H1 (cell line): ENCODE data around the gene SLC12A7. TPM values are rescaled to one million over a fixed set of nuclear protein-coding genes. Genes with fewer than 3 reads are reported as not detected.

Source experiments
- CTCF ChIA-PET: fragments of 300-600 bp; sonication (Branson Sonifier 250); formaldehyde crosslinking; loops from one replicate; lab custom pipeline; 2021; ENCODE audit not compliant: partially characterized antibody; lab: Charles Lee
- POLR2A ChIA-PET: fragments of 300-600 bp; sonication (Branson Sonifier 250); formaldehyde crosslinking; loops from one replicate; lab custom pipeline; 2021; ENCODE audit warnings: inconsistent platforms; ENCODE audit not compliant: partially characterized antibody; lab: Charles Lee
- DNase-seq, 2 experiments: peaks; one replicate each; pipeline versions ENCODE4 v3.0.0 to v3.0.0-alpha.2; 2010 to 2022; ENCODE audit warnings: low spot score in 2 of 2, low read depth in 1 of 2, mixed read lengths in 1 of 2
- FAIRE-seq: peaks from 2 replicates; lab custom pipeline; 2011; peaks lifted over from hg19 to GRCh38; lab: Jason Lieb, UNC
- H2AFZ ChIP-seq: 2 replicates; pipeline ENCODE4 v1.8.1; 2012; ENCODE audit warnings: low read length, inconsistent platforms
- H2AK5ac ChIP-seq: 2 replicates; pipeline ENCODE4 v1.6.1; 2013; ENCODE audit warnings: low read depth, low read length
- H2BK120ac ChIP-seq: replicated peaks from 2 replicates; pipeline ENCODE3; 2013; ENCODE audit warnings: low read depth, low read length, inconsistent platforms
- H2BK12ac ChIP-seq: 2 replicates; pipeline ENCODE4 v1.6.1; 2013; ENCODE audit warnings: low read depth, low read length
- H2BK15ac ChIP-seq: 2 replicates; pipeline ENCODE4 v1.6.1; 2013; ENCODE audit warnings: low read length
- H2BK20ac ChIP-seq: 2 replicates; pipeline ENCODE4 v1.6.1; 2013; ENCODE audit warnings: low read length
- H2BK5ac ChIP-seq: 2 replicates; pipeline ENCODE4 v1.6.1; 2013; ENCODE audit warnings: low read depth, low read length
- H3K14ac ChIP-seq: 2 replicates; pipeline ENCODE4 v1.6.1; 2013; ENCODE audit warnings: inconsistent platforms; ENCODE audit not compliant: insufficient read length
- H3K18ac ChIP-seq: 2 replicates; pipeline ENCODE4 v1.6.1; 2013; ENCODE audit warnings: low read length; ENCODE audit errors: extremely low read depth
- H3K23ac ChIP-seq: 2 replicates; pipeline ENCODE4 v1.6.1; 2013; ENCODE audit warnings: inconsistent platforms; ENCODE audit not compliant: insufficient read length
- H3K23me2 ChIP-seq: 2 replicates; pipeline ENCODE4 v1.6.1; 2013; ENCODE audit warnings: low read depth, low read length
- H3K27ac ChIP-seq: 2 replicates; pipeline ENCODE4 v1.6.1; 2011; ENCODE audit warnings: low read depth, low read length, inconsistent platforms
- H3K27me3 ChIP-seq, 4 experiments: replicated peaks in 1 of 4; 1 replicate in 1 of 4; 2 replicates in 3 of 4; pipeline versions ENCODE4 v1.6.1 to v1.8.1; 2011 to 2013; ENCODE audit warnings: low read length in 3 of 4, mild to moderate bottlenecking in 3 of 4, inconsistent platforms in 2 of 4, mixed read lengths in 2 of 4, moderate library complexity in 1 of 4; ENCODE audit not compliant: control insufficient read depth in 3 of 4, insufficient read depth in 3 of 4; ENCODE audit errors: extremely low read depth in 1 of 4
- H3K36me3 ChIP-seq, 4 experiments: 2 replicates each; pipeline versions ENCODE4 v1.6.1 to v1.8.1; 2011 to 2013; ENCODE audit warnings: mild to moderate bottlenecking in 4 of 4, low read length in 3 of 4, moderate library complexity in 2 of 4, control low read depth in 1 of 4, inconsistent platforms in 1 of 4; ENCODE audit not compliant: insufficient read depth in 4 of 4, control insufficient read depth in 2 of 4
- H3K4ac ChIP-seq: replicated peaks from 2 replicates; pipeline ENCODE3; 2013; ENCODE audit warnings: low read length, low read depth, mixed read lengths, inconsistent platforms; ENCODE audit not compliant: insufficient read length
- H3K4me1 ChIP-seq, 4 experiments: replicated peaks in 1 of 4; 1 replicate in 1 of 4; 2 replicates in 3 of 4; pipeline versions ENCODE4 v1.6.1 to v1.8.1; 2011 to 2013; ENCODE audit warnings: low read length in 3 of 4, inconsistent platforms in 2 of 4, mixed read lengths in 1 of 4; ENCODE audit not compliant: insufficient read depth in 4 of 4, control insufficient read depth in 3 of 4
- H3K4me2 ChIP-seq, 2 experiments: 2 replicates each; pipeline versions ENCODE4 v1.6.1 to v1.8.1; 2011 to 2013; ENCODE audit warnings: low read depth in 2 of 2, low read length in 2 of 2, control low read depth in 1 of 2, inconsistent platforms in 1 of 2, mild to moderate bottlenecking in 1 of 2; ENCODE audit not compliant: insufficient read depth in 1 of 2
- H3K4me3 ChIP-seq, 4 experiments: fragments of 200-600, 300-600 bp in 1 of 4; sonication (generic), shearing (Covaris generic), sonication (Bioruptor Twin) in 1 of 4; 2 replicates each; pipeline versions ENCODE4 v1.5.1 to v1.8.1; 2011 to 2016; ENCODE audit warnings: low read length in 4 of 4, low read depth in 3 of 4, control low read depth in 2 of 4, inconsistent platforms in 2 of 4, mild to moderate bottlenecking in 2 of 4, mixed read lengths in 1 of 4, moderate library complexity in 1 of 4; ENCODE audit not compliant: insufficient read depth in 2 of 4; ENCODE audit errors: extremely low read depth in 1 of 4
- H3K56ac ChIP-seq: replicated peaks from 2 replicates; pipeline ENCODE3; 2013; ENCODE audit warnings: low read depth, mild to moderate bottlenecking, mixed read lengths, low read length, inconsistent platforms; ENCODE audit not compliant: insufficient read length
- H3K79me1 ChIP-seq: 2 replicates; pipeline ENCODE4 v1.6.1; 2013; ENCODE audit warnings: low read depth, low read length, control low read depth
- H3K79me2 ChIP-seq, 2 experiments: 2 replicates each; pipeline versions ENCODE4 v1.6.1 to v1.8.1; 2012 to 2013; ENCODE audit warnings: low read length in 2 of 2, mild to moderate bottlenecking in 2 of 2, inconsistent platforms in 1 of 2; ENCODE audit not compliant: insufficient read depth in 2 of 2, control insufficient read depth in 1 of 2
- H3K9ac ChIP-seq, 4 experiments: replicated peaks in 1 of 4; 1 replicate in 1 of 4; 2 replicates in 3 of 4; pipeline versions ENCODE4 v1.6.1 to v1.8.1; 2011 to 2013; ENCODE audit warnings: low read depth in 3 of 4, low read length in 3 of 4, control low read depth in 2 of 4, mild to moderate bottlenecking in 2 of 4, moderate library complexity in 2 of 4, inconsistent platforms in 1 of 4; ENCODE audit errors: extremely low read depth in 1 of 4
- H3K9me3 ChIP-seq, 2 experiments: 2 replicates each; pipeline versions ENCODE4 v1.6.1 to v1.8.1; 2012 to 2013; ENCODE audit warnings: mild to moderate bottlenecking in 2 of 2, moderate library complexity in 2 of 2, control low read depth in 1 of 2, inconsistent platforms in 1 of 2, low read depth in 1 of 2, low read length in 1 of 2, mixed read lengths in 1 of 2; ENCODE audit not compliant: insufficient read depth in 2 of 2
- H4K20me1 ChIP-seq, 2 experiments: replicated peaks in 1 of 2; 2 replicates each; pipeline versions ENCODE3 to v1.8.1; 2011 to 2013; ENCODE audit warnings: inconsistent platforms in 2 of 2, low read length in 2 of 2, mild to moderate bottlenecking in 1 of 2; ENCODE audit not compliant: insufficient read depth in 2 of 2, control insufficient read depth in 1 of 2
- H4K5ac ChIP-seq: 2 replicates; pipeline ENCODE4 v1.6.1; 2013; ENCODE audit warnings: low read length, low read depth, mixed read lengths, inconsistent platforms; ENCODE audit not compliant: insufficient read length
- H4K8ac ChIP-seq: 2 replicates; pipeline ENCODE4 v1.8.0; 2013; ENCODE audit warnings: mild to moderate bottlenecking, moderate library complexity, low read length, inconsistent platforms; ENCODE audit not compliant: insufficient read depth; ENCODE audit errors: extremely low read depth
- H4K91ac ChIP-seq: replicated peaks from 2 replicates; pipeline ENCODE3; 2013; ENCODE audit warnings: low read length, mixed read lengths, inconsistent platforms; ENCODE audit not compliant: insufficient read length
- BCL11A ChIP-seq, 2 experiments: IDR thresholded peaks; one replicate each; pipeline ENCODE4 v1.6.1; 2011; ENCODE audit warnings: low read depth in 2 of 2, low read length in 2 of 2, mild to moderate bottlenecking in 2 of 2
- CTBP2 ChIP-seq: IDR thresholded peaks from 2 replicates; pipeline ENCODE4 v1.7.0; 2011; ENCODE audit warnings: borderline replicate concordance, mild to moderate bottlenecking, moderate library complexity, mixed read lengths, low read length; ENCODE audit not compliant: insufficient read depth, insufficient read length
- EZH2 ChIP-seq: fragments of 200-600 bp; sonication (generic); IDR thresholded peaks from 2 replicates; pipeline ENCODE4 v1.7.1; 2012; ENCODE audit warnings: low read depth, mild to moderate bottlenecking, moderate library complexity, low read length, inconsistent platforms; ENCODE audit not compliant: severe bottlenecking
- FOSL1 ChIP-seq: IDR thresholded peaks from 2 replicates; pipeline ENCODE4 v1.6.1; 2011; ENCODE audit warnings: mild to moderate bottlenecking, low read depth, low read length, moderate library complexity; ENCODE audit not compliant: insufficient read depth
- JUN ChIP-seq: IDR thresholded peaks from 2 replicates; pipeline ENCODE4 v1.6.1; 2011; ENCODE audit warnings: low read depth, mild to moderate bottlenecking, improper control_type of control experiment, low read length
- NANOG ChIP-seq: IDR thresholded peaks from 2 replicates; pipeline ENCODE4 v1.6.1; 2011; ENCODE audit warnings: low read length, low read depth, mild to moderate bottlenecking, inconsistent platforms; ENCODE audit not compliant: insufficient read depth, poor library complexity, severe bottlenecking
- PHF8 ChIP-seq: fragments of 200-600 bp; sonication (generic); conservative IDR thresholded peaks from 2 replicates; pipeline ENCODE4 v1.7.1; 2012; ENCODE audit warnings: low read depth, mild to moderate bottlenecking, inconsistent platforms, low read length, moderate library complexity
- SIX5 ChIP-seq: IDR thresholded peaks from 2 replicates; pipeline ENCODE4 v1.6.1; 2011; ENCODE audit warnings: mild to moderate bottlenecking, low read depth, low read length
- TBP ChIP-seq: IDR thresholded peaks from 2 replicates; pipeline ENCODE4 v1.6.1; 2011; ENCODE audit warnings: low read depth, low read length, improper control_type of control experiment
- YY1 ChIP-seq: IDR thresholded peaks from 2 replicates; pipeline ENCODE4 v1.6.1; 2011; ENCODE audit warnings: low read depth, mild to moderate bottlenecking, low read length
- WGBS, 2 experiments: shearing (Covaris generic) in 1 of 2; methylation state at CpG; one replicate each; pipeline versions ENCODE4 v1.1.6 to v1.1.7; 2013 to 2015; ENCODE audit warnings: low lambda C conversion rate in 2 of 2, mixed read lengths in 2 of 2, inconsistent platforms in 1 of 2, low coverage in 1 of 2, missing lambda C conversion rate in 1 of 2; ENCODE audit not compliant: insufficient replicate concordance in 2 of 2, insufficient coverage in 1 of 2, insufficient read length in 1 of 2; ENCODE audit errors: extremely low coverage in 1 of 2, missing lambda C conversion rate in 1 of 2; 5-methylcytosine and 5-hydroxymethylcytosine counted together
- polyA plus RNA-seq, 7 experiments: library from polyadenylated mRNA; depleted of rRNA in 3 of 7; stranded (reverse) in 5 of 7; unstranded in 2 of 7; fragments of >200 nt in 5 of 7; fragments of 200-250 nt in 2 of 7; gene quantifications; 1 replicate in 5 of 7; 2 replicates in 1 of 7; 4 replicates in 1 of 7; pipeline versions ENCODE4 v1.2.1 to v1.2.3, GENCODE V29; 2011 to 2013; ENCODE audit warnings: missing spikeins in 2 of 7, mixed read lengths in 2 of 7
- total RNA-seq: library from RNA; stranded (reverse); fragmentation: NEBNext Ultra II Directional; extraction: Animal tissue kit (Norgen Biotek cat#: 25700); gene quantifications from 2 replicates; pipeline ENCODE4 v1.2.1, GENCODE V29; 2021

The SLC12A7 gene
- total and polyA plus RNA-seq, 2 of the 8 experiments (the other 6 are each of a cell fraction or from before 2014, with no cell fraction given), result 23.5 to 39.7 TPM

DNA sequence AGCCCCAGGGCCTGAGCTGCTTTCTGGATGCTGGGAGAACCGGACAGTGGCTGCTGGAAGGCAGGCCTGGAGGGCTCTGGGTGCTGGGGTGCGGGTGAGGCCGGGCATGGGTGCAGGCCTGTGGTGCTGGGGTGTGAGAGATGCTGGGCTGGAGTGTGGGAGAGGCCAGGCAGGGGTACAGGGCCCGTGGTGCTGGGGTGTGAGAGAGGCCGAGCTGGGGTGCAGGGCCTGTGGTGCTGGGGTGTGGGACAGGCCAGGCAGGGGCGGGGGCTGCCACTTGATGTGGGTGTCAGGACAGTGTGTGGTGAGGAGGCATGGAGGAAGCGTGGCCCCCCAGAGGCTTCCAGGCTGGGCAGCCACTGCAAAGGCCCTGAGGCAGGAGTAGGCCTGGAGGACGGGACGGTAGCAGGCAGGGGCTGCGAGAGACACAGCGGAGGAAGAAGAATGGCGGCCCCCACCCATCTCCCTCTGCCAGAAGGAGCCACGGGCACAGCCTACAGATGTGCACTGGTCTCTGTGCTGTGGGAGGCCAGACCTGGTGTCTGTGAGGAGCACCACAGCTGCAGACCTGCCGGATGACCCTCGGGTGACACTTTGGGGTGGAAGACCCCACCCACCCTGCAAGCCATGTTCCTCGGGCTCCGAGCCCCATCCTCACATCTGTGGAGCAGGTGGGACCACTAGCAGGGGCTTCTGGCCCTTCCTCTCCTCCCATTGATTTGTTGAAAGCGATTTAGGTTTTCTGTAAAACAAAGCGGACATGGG lies 94.0 kb downstream of the SLC12A7 start:
- peaks cover 0 to 5% of the 10 kb centered on the region in 2 experiments for H4K20me1 ChIP-seq
- CTCF ChIA-PET, result interaction anchor here (1.0 to 3.6 kb wide), 8 partner anchors 9 to 150 kb away, joined by 3 to 22 read pairs (median 10); partner anchors contain the start of gene NKD2
- H3K56ac ChIP-seq, result no peak overlapping the region
- H3K4me1 ChIP-seq, result peaks cover 0 to 12% (median 5%) of the 10 kb centered on the region in 4 experiments; a peak in 4 of 7 replicates
- no peak overlapping the region for H2BK12ac ChIP-seq
- no peak overlapping the region for H3K14ac ChIP-seq
- POLR2A ChIA-PET, result interaction anchor here (0.8 kb wide), 1 partner anchor 10 kb away, joined by 3 read pairs; no protein-coding TSS in a partner anchor
- no peak overlapping the region for H3K18ac ChIP-seq
- no peak overlapping the region for H2AK5ac ChIP-seq
- H2BK15ac ChIP-seq, result no peak overlapping the region
- no peak overlapping the region for H2BK20ac ChIP-seq
- H3K79me1 ChIP-seq, result no peaks in the 10 kb centered on the region
- DNase-seq, result no peak
- H3K27me3 ChIP-seq, result no peaks in the 10 kb centered on the region
- no peaks in the 10 kb centered on the region for H3K23me2 ChIP-seq
- no peaks in the 10 kb centered on the region for H3K79me2 ChIP-seq
- 87% methylated on average over 13 of the region's 19 CpGs; no CpG with 5 or more reads in 1 of the 2 experiments for WGBS, 2 experiments
- H3K4me3 ChIP-seq, result no peak overlapping the region
- no peak overlapping the region for H3K4ac ChIP-seq
- no peak overlapping the region for H2BK120ac ChIP-seq
- no peak overlapping the region for H3K9ac ChIP-seq
- no peak overlapping the region for H4K8ac ChIP-seq
- no peak overlapping the region for H4K91ac ChIP-seq
- no peak overlapping the region for H2AFZ ChIP-seq
- H3K4me2 ChIP-seq, result no peak overlapping the region
- H3K36me3 ChIP-seq, result no peaks in the 10 kb centered on the region
- H3K27ac ChIP-seq, result no peak overlapping the region
- no peak for FAIRE-seq
- H2BK5ac ChIP-seq, result no peak overlapping the region
- H4K5ac ChIP-seq, result no peak overlapping the region
- no peaks in the 10 kb centered on the region for H3K9me3 ChIP-seq
- H3K23ac ChIP-seq, result no peak overlapping the region
- TF ChIP-seq BCL11A (IDR thresholded peaks at IDR 0.05; ENCODE audit: low read depth in 2 of 2, low read length in 2 of 2) (no peak), YY1 (no peak), CTBP2 (no peak), PHF8 (no peak), JUN (no peak), FOSL1 (no peak), SIX5 (no peak), TBP (no peak), NANOG (no peak), EZH2 (no peak)
